ENCODE measurements around the gene R3HCC1L.

GRCh38 chr10:98172495-98172894 lies 38.0 kb downstream of the R3HCC1L start:
- TF ChIP-seq CTCF (IDR thresholded peaks at IDR 0.05; ENCODE audit: low read depth, low read length, poor library complexity, severe bottlenecking) = no peak
- no peak for TF ChIP-seq EZH2phosphoT487 (IDR thresholded peaks at IDR 0.05; ENCODE audit: borderline replicate concordance, low read length)

Measured in DOHH2 (cell line).